Thymus (tissue), 11 donors: ENCODE data around the gene DHFR2. TPM values are rescaled to one million over a fixed set of nuclear protein-coding genes. Genes with fewer than 3 reads are reported as not detected.

Source experiments
- DNase-seq, 9 donors: peaks; one replicate each; pipeline ENCODE4 v3.0.0-alpha.2; 2013; ENCODE audit warnings: low spot score in 9 of 9, low read depth in 6 of 9, missing footprints in 1 of 9
- H3K27ac ChIP-seq, 2 donors: one replicate each; pipeline ENCODE4 v1.5.1; 2013; ENCODE audit warnings: control low read depth in 1 of 2, low read depth in 1 of 2, low read length in 1 of 2, mild to moderate bottlenecking in 1 of 2, moderate library complexity in 1 of 2
- H3K27me3 ChIP-seq, 2 donors: one replicate each; pipeline ENCODE4 v1.5.1; 2013; ENCODE audit warnings: low read length in 1 of 2; ENCODE audit not compliant: control insufficient read depth in 2 of 2, insufficient read depth in 1 of 2
- H3K36me3 ChIP-seq, 2 donors: one replicate each; pipeline ENCODE4 v1.5.1; 2013; ENCODE audit warnings: low read length in 1 of 2, mild to moderate bottlenecking in 1 of 2, moderate library complexity in 1 of 2; ENCODE audit not compliant: control insufficient read depth in 2 of 2, insufficient read depth in 2 of 2
- H3K4me1 ChIP-seq, 2 donors: one replicate each; pipeline ENCODE4 v1.5.1; 2013; ENCODE audit warnings: low read length in 2 of 2; ENCODE audit not compliant: control insufficient read depth in 2 of 2, insufficient read depth in 2 of 2
- H3K4me3 ChIP-seq, 2 donors: one replicate each; pipeline ENCODE4 v1.5.1; 2013; ENCODE audit warnings: low read length in 2 of 2, control low read depth in 1 of 2, mild to moderate bottlenecking in 1 of 2
- H3K9me3 ChIP-seq, 2 donors: one replicate each; pipeline ENCODE4 v1.5.1; 2013; ENCODE audit warnings: low read length in 1 of 2, mild to moderate bottlenecking in 1 of 2; ENCODE audit not compliant: control insufficient read depth in 2 of 2, insufficient read depth in 1 of 2
- WGBS: extraction: QIAGEN DNeasy Blood & Tissue Kit; methylation state at CpG from one replicate; pipeline ENCODE4 v1.1.7; 2013; 5-methylcytosine and 5-hydroxymethylcytosine counted together
- polyA plus RNA-seq: library from polyadenylated mRNA; stranded (reverse); fragments of 200-250 nt; gene quantifications from one replicate; pipeline ENCODE4 v1.2.3, GENCODE V29; 2013
- total RNA-seq: library from RNA; stranded (reverse); fragments of 120-200 nt; gene quantifications from one replicate; pipeline ENCODE4 v1.2.4, GENCODE V29; 2013
- donor health status: healthy.

Gene DHFR2
- total and polyA plus RNA-seq, 2 donors = 6.0 to 8.0 TPM

DNA sequence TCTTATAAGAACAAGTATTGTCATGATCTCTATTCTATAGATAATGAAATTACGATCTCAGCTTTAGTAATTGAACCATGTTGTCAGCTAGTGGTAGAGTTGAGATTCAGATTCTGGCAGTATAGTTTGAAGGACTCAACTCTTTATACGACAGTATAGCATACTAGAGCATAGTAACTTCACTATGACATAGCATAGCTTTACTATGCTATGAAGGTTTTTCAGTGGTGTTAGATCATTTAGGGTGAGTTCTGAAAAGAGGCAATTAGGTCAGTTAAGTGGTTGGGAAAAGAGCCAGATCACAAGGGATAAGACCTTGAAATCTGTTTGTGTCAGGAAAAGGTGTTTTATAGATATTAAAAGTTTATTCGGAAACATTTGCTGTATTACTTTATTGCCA is 42.4 kb downstream of the DHFR2 start:
- H3K4me1 ChIP-seq = no peaks in the 10 kb centered on the region
- WGBS = 98% methylated on average over 3 of the region's 3 CpGs
- no peak overlapping the region for H3K27ac ChIP-seq
- H3K9me3 ChIP-seq = no peaks in the 10 kb centered on the region
- no peaks in the 10 kb centered on the region for H3K36me3 ChIP-seq
- no peak for DNase-seq
- H3K4me3 ChIP-seq = no peak overlapping the region
- no peaks in the 10 kb centered on the region for H3K27me3 ChIP-seq

DNA sequence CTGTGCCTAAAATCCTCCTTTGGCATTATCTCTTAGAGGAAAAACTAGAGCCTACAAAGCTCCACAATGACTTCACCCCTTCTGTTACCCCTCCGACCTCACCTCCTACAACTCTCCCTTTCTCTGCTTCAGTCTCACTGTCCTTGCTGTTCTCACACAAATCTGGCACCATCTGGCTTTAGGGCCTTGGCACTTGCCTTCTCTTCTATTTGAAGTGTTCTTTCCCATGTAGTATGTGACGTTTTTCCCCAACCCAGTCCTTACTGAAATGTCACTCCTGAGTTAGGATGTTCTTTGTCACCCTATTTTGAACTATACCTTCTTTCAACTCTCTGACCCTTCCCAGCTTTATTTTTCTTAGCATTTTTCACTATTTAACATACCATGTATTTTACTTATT is 43.1 kb downstream of the DHFR2 start:
- no peak for DNase-seq
- no peak overlapping the region for H3K4me3 ChIP-seq
- no peaks in the 10 kb centered on the region for H3K27me3 ChIP-seq
- no peaks in the 10 kb centered on the region for H3K36me3 ChIP-seq
- H3K4me1 ChIP-seq = no peaks in the 10 kb centered on the region
- H3K9me3 ChIP-seq = no peaks in the 10 kb centered on the region
- 96% methylated on average over 2 of the region's 2 CpGs for WGBS
- H3K27ac ChIP-seq = no peak overlapping the region

DNA sequence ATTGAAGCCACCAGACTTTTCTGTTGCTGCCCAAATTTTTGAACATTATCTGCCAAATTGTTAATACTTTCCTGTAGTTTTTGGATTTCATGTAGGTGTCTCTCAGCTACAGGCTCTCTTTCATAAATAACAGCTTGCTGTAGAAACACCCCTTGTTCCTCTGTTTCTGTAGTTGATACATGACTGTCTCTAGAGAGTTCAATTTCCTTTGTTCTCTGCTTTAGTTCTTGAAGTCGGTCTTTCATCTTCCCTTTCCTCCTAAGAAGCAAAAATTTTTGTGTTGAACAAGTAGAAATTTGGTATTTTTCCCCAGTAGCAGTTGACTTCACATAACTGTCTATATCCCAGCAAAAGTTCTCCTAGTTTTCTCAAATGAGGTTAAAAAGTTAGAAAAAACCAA is 47.7 kb downstream of the DHFR2 start:
- 70% methylated on average over 1 of the region's 1 CpG for WGBS
- Histone ChIP-seq H3K4me3 (no peak overlapping the region), H3K27me3 (no peaks in the 10 kb centered on the region), H3K27ac (no peak overlapping the region), H3K4me1 (no peaks in the 10 kb centered on the region), H3K9me3 (no peaks in the 10 kb centered on the region), H3K36me3 (no peaks in the 10 kb centered on the region)
- DNase-seq = peak in 6 of 9 donors; percentile 13 to 65 (median 22)

DNA sequence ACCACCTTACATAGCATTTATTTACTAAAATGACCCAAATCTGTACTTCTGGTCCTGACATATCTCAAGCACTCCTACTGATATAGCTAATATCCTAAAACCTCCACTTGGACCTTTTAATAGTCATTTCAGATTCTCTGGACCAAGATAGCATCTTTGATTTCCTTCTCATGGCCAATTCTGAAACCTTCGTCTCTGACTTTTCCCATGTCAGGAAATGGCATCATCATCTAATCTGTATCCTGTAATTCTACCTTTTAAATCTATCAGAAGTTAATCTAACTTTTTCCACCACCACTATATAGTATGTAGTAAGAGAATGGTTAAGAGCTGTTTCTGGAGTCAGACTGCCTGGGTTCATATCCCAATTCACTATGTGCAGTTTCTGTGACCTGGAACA is 50.5 kb downstream of the DHFR2 start:
- H3K9me3 ChIP-seq = no peaks in the 10 kb centered on the region
- H3K27me3 ChIP-seq = no peaks in the 10 kb centered on the region
- no peak overlapping the region for H3K4me3 ChIP-seq
- H3K27ac ChIP-seq = no peak overlapping the region
- H3K36me3 ChIP-seq = no peaks in the 10 kb centered on the region
- 94% methylated on average over 1 of the region's 1 CpG for WGBS
- no peak for DNase-seq
- no peaks in the 10 kb centered on the region for H3K4me1 ChIP-seq

DNA sequence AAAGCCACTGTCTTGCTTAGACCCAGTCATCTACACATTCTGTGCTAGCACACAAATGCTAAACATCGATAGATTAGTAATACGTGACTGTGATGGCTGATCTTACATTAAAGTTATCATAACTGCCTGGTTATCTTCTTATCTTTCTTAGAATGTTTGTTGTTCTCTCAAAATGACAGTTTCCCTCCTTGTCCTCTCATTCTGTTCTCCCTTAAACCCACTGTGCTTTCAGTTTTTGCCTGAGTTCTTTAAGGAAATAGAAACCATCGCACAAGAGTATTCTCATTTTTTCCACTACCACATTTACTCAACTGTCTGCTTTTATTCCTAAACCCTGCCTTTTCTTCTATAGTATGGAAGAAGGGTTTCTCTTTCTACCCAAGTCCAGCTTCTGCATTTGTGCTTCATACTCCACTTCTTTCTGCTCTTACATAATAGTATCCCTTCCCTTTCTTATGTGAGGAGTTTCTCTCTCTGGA is 51.4 kb downstream of the DHFR2 start:
- Histone ChIP-seq H3K4me3 (no peak overlapping the region), H3K27me3 (no peaks in the 10 kb centered on the region), H3K36me3 (no peaks in the 10 kb centered on the region), H3K4me1 (no peaks in the 10 kb centered on the region), H3K27ac (no peak overlapping the region), H3K9me3 (no peaks in the 10 kb centered on the region)
- no peak for DNase-seq
- WGBS = 91% methylated on average over 3 of the region's 3 CpGs

DNA sequence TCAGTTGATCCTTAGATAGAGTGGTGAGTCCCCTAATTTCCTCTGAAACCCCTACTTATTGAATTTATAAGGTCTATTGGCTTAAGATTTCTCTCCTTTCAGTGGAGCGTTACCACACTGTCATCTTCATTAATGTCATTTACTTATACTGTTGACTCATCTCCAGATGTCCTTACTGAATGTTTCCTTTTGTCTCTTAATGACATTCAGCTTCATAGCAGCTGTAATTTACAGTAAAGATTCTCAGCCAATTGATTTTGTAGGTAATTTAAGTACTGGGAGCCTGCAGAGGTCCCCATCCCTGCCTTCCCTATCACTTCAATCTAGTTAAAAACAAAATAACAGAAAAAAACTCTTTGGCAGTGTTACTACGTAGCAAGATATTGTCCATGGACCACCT is 53.1 kb downstream of the DHFR2 start:
- no peaks in the 10 kb centered on the region for H3K36me3 ChIP-seq
- WGBS = 98% methylated on average over 2 of the region's 2 CpGs
- no peaks in the 10 kb centered on the region for H3K27me3 ChIP-seq
- H3K4me1 ChIP-seq = no peaks in the 10 kb centered on the region
- DNase-seq = no peak
- no peak overlapping the region for H3K4me3 ChIP-seq
- H3K9me3 ChIP-seq = no peaks in the 10 kb centered on the region
- no peak overlapping the region for H3K27ac ChIP-seq

DNA sequence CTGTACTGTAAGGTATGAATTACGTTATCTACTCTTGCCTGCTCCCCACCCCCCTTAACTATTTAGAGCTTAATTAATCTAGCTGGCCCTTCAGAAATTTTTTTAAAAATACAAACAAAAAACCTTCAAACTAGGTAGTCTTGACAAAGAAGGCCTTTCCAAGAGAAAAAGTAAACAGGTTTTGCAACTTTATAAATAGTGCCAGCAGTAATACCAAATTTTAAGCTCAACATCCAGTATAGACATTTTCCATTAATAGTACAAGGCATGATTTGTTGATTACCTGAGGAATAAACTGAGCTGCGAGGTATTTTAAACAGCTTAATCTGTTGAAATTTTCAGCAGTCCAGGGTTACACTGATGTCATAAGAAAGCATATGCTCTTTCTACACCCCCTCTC is 54.5 kb downstream of the DHFR2 start:
- over 99% methylated on average over 2 of the region's 2 CpGs for whole genome bisulfite sequencing
- no peak for DNase-seq
- Histone ChIP-seq H3K4me1 (no peaks in the 10 kb centered on the region), H3K4me3 (no peak overlapping the region), H3K36me3 (no peaks in the 10 kb centered on the region), H3K27me3 (no peaks in the 10 kb centered on the region), H3K9me3 (no peaks in the 10 kb centered on the region), H3K27ac (no peak overlapping the region)

Other genes with a start within 250 kb of the DHFR2 start
- gene PROS1, start 89.0 kb downstream of the DHFR2 start, total RNA-seq = 2.7 TPM
- 5.4 TPM for gene PROS1, start 89.0 kb downstream of the DHFR2 start, polyA plus RNA-seq
- 8.5 TPM for gene ARL13B, start 82.8 kb downstream of the DHFR2 start, total RNA-seq
- gene ARL13B, start 82.8 kb downstream of the DHFR2 start, polyA plus RNA-seq = 6.7 TPM
- gene STX19, start 34.3 kb downstream of the DHFR2 start, total RNA-seq = 0.42 TPM
- 2.6 TPM for gene STX19, start 34.3 kb downstream of the DHFR2 start, polyA plus RNA-seq
- gene NSUN3, start 145 bp upstream of the DHFR2 start, total RNA-seq = 11.1 TPM
- 8.7 TPM for gene NSUN3, start 145 bp upstream of the DHFR2 start, polyA plus RNA-seq